ENCODE results near the gene SRGN. TPM values are rescaled to one million over a fixed set of nuclear protein-coding genes. Genes with fewer than 3 reads are reported as not detected.

The SRGN gene
- total and polyA plus RNA-seq, 2 donors (not counting 1 experiment from before 2014, with no cell fraction given) = 83.9 to 363 TPM

GRCh38 chr10:69074532-69074931, 13.4 kb upstream of the SRGN start:
- Histone ChIP-seq H3K4me2 (ENCODE audit: extremely low read depth, insufficient read depth, low read length) (no peak overlapping the region), H3K4me1 (ENCODE audit: control insufficient read depth, extremely low read depth, insufficient read depth, low read length) (no peaks in the 10 kb centered on the region), H3K9me3 (ENCODE audit: control insufficient read depth, insufficient read depth, low read depth, low read length) (no peaks in the 10 kb centered on the region), H3K4me3 (replicated peaks in 1 of 4; ENCODE audit: control extremely low read depth in 1 of 4, insufficient read depth in 1 of 4, low read depth in 3 of 4, low read length in 4 of 4) (no peak overlapping the region), H4K20me1 (ENCODE audit: control insufficient read depth, extremely low read depth, insufficient read depth, low read length) (no peaks in the 10 kb centered on the region), H3K36me3 (ENCODE audit: control insufficient read depth, insufficient read depth, low read length) (no peaks in the 10 kb centered on the region), H3K27me3 (ENCODE audit: control insufficient read depth, insufficient read depth, low read length) (no peaks in the 10 kb centered on the region), H2AFZ (ENCODE audit: low read length) (no peak overlapping the region), H3K27ac (ENCODE audit: insufficient read depth, low read length) (no peak overlapping the region), H3K79me2 (ENCODE audit: control insufficient read depth, insufficient read depth, low read length) (no peaks in the 10 kb centered on the region), H3K9ac (ENCODE audit: insufficient read depth, low read length) (no peak overlapping the region)
- DNase-seq (ENCODE audit: low read depth in 2 of 2) = no peak
- TF ChIP-seq CTCF (conservative IDR thresholded peaks at IDR 0.05 in 1 of 2, IDR thresholded peaks at IDR 0.05 in 1 of 2; ENCODE audit: low read depth in 1 of 2, low read length in 2 of 2) = no peak
- TF ChIP-seq EZH2 (IDR thresholded peaks at IDR 0.05; ENCODE audit: low read length, missing control alignments) = no peak

GRCh38 chr10:69075431-69075830, 12.5 kb upstream of the SRGN start:
- no peaks in the 10 kb centered on the region for H3K9me3 ChIP-seq (ENCODE audit: control insufficient read depth, insufficient read depth, low read depth, low read length)
- H4K20me1 ChIP-seq (ENCODE audit: control insufficient read depth, extremely low read depth, insufficient read depth, low read length) = no peaks in the 10 kb centered on the region
- no peak for TF ChIP-seq CTCF (conservative IDR thresholded peaks at IDR 0.05 in 1 of 2, IDR thresholded peaks at IDR 0.05 in 1 of 2; ENCODE audit: low read depth in 1 of 2, low read length in 2 of 2)
- no peak for TF ChIP-seq EZH2 (IDR thresholded peaks at IDR 0.05; ENCODE audit: low read length, missing control alignments)
- DNase-seq (ENCODE audit: low read depth in 2 of 2) = no peak
- H3K27ac ChIP-seq (ENCODE audit: insufficient read depth, low read length) = no peak overlapping the region
- H3K36me3 ChIP-seq (ENCODE audit: control insufficient read depth, insufficient read depth, low read length) = no peaks in the 10 kb centered on the region
- no peaks in the 10 kb centered on the region for H3K79me2 ChIP-seq (ENCODE audit: control insufficient read depth, insufficient read depth, low read length)
- no peak overlapping the region for H3K4me3 ChIP-seq (replicated peaks in 1 of 4; ENCODE audit: control extremely low read depth in 1 of 4, insufficient read depth in 1 of 4, low read depth in 3 of 4, low read length in 4 of 4)
- H2AFZ ChIP-seq (ENCODE audit: low read length) = no peak overlapping the region
- H3K4me1 ChIP-seq (ENCODE audit: control insufficient read depth, extremely low read depth, insufficient read depth, low read length) = no peaks in the 10 kb centered on the region
- H3K9ac ChIP-seq (ENCODE audit: insufficient read depth, low read length) = no peak overlapping the region
- H3K27me3 ChIP-seq (ENCODE audit: control insufficient read depth, insufficient read depth, low read length) = no peaks in the 10 kb centered on the region
- no peak overlapping the region for H3K4me2 ChIP-seq (ENCODE audit: extremely low read depth, insufficient read depth, low read length)

- Histone ChIP-seq H3K9me3 (ENCODE audit: control insufficient read depth, insufficient read depth, low read depth, low read length) (no peaks in the 10 kb centered on the region), H3K9ac (ENCODE audit: insufficient read depth, low read length) (no peak overlapping the region), H3K36me3 (ENCODE audit: control insufficient read depth, insufficient read depth, low read length) (no peaks in the 10 kb centered on the region), H3K4me2 (ENCODE audit: extremely low read depth, insufficient read depth, low read length) (no peak overlapping the region), H3K4me3 (replicated peaks in 1 of 4; ENCODE audit: control extremely low read depth in 1 of 4, insufficient read depth in 1 of 4, low read depth in 3 of 4, low read length in 4 of 4) (no peak overlapping the region), H3K79me2 (ENCODE audit: control insufficient read depth, insufficient read depth, low read length) (no peaks in the 10 kb centered on the region), H3K27me3 (ENCODE audit: control insufficient read depth, insufficient read depth, low read length) (no peaks in the 10 kb centered on the region), H4K20me1 (ENCODE audit: control insufficient read depth, extremely low read depth, insufficient read depth, low read length) (no peaks in the 10 kb centered on the region), H3K27ac (ENCODE audit: insufficient read depth, low read length) (no peak overlapping the region), H2AFZ (ENCODE audit: low read length) (no peak overlapping the region), H3K4me1 (ENCODE audit: control insufficient read depth, extremely low read depth, insufficient read depth, low read length) (no peaks in the 10 kb centered on the region)
- no peak for DNase-seq (ENCODE audit: low read depth in 2 of 2)
- TF ChIP-seq EZH2 (IDR thresholded peaks at IDR 0.05; ENCODE audit: low read length, missing control alignments) (no peak), CTCF (conservative IDR thresholded peaks at IDR 0.05 in 1 of 2, IDR thresholded peaks at IDR 0.05 in 1 of 2; ENCODE audit: low read depth in 1 of 2, low read length in 2 of 2) (no peak)
Observed at GRCh38 chr10:69078311-69078710, 9.6 kb upstream of the SRGN start.
